DMS79 (cell line): ENCODE data around the gene ATP2B1.

Source experiments
- DNase-seq: peaks from one replicate; lab custom pipeline; 2025; lab: John Stamatoyannopoulos, UW

ATP2B1 gene

DNA sequence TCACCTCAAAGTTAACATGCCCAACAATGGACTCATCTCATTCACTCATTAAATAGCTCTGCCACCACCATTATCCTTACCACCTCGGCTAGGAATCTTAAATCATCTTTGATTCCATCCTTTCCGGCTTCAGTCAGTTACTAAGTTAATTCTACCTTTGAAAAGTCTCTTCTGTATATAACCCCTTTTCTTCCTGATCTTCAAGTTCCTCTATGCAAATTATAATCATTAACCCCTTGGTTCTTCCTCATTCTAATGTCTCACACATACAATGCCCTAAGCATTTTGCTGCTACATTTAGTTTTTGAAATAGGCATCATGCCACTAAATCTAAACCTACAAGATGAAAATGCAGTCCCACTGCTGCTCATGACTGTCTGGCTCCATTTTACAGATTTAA is 51.6 kb downstream of the ATP2B1 start:
- no peak for DNase-seq

DNA sequence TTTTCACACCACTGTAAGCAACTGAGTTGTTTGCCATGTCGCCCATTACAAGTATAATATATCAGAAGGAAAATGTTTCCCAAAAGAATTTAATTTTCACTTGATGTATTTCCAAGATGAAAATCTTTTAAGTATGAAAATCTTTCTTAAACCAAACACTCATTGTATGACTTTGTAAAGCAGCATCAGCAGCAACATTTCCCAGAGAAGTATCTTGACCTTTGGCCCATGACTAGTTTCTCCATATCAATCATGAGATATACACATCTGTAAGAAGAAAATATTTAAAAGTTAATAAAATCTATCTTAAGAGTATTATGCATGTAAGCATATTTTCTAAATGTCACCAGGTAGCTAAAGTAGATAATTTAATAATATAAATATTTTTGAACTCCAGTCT is 52.8 kb downstream of the ATP2B1 start:
- DNase-seq, result no peak

DNA sequence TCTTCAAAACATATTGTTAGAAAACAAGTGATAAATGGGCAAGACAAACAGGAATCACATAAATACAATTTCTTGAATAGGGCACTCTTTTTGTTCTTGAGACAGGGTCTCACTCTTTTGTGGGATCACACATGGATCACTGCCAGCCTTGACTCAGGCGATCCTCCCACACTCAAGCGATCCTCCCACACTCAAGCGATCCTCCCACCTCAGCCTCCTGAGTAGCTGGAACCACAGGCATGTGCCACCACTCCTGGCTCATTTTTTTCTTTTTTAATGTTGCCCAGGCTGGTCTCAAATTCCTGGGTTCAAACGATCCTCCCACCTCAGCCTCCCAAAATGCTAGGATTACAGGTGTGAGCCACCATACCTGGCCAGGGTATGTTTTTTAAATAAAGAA is 57.4 kb downstream of the ATP2B1 start:
- no peak for DNase-seq

DNA sequence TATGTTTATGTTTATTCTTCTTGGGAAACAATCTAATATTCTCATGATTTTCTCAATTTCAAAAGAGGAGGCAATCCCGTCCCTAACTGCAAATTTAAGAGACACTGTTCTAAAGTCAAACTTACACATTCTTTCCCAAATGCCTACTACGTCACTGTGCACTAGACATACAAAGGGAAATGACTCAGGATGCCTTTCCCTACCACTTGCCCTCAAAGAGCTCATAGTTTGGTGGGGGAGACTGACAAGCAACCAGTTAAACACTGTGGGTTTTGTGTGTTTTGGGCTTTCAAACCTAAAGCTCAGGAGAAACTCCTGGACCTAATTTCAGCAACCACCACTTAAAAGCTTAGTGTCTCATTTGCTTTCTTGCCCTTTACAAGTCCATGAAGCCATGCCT is 58.4 kb downstream of the ATP2B1 start:
- no peak for DNase-seq

DNA sequence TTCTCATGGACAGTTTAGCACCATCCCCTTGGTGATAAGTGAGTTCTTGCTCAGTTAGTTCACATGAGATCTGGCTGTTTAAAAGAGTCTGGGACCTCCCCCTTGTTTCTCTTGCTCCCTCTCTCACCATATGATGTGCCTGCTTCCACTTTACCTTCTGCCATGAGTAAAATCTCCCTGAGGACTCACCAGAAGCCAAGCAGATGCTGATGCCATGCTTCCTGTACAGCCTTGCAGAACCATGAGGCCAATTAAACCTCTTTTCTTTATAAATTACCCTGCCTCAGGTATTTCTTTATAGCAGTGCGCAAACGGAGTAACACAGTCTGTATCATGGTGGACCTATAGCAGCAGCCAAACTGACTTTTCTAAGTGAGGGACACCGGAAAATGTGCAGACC is 58.8 kb downstream of the ATP2B1 start:
- DNase-seq, result no peak

DNA sequence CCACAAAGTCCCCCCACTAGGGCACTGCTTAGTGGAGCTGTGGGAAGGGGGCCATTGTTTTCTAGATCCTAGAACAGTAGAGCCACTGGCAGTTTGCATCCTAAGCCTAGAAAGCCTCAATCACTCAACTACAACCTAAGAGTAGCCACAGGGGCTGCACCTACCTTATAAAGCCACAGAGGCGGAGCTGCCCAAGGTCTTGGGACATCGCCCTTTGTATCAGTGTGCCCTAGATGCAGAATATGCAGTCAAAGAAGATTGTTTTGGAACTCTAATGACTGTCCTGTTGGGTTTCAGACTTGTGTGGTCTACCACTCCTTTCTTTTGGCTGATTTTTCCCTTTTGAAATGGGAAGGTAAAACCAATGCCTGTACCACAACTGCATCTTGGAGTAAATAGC is 59.5 kb downstream of the ATP2B1 start:
- no peak for DNase-seq

DNA sequence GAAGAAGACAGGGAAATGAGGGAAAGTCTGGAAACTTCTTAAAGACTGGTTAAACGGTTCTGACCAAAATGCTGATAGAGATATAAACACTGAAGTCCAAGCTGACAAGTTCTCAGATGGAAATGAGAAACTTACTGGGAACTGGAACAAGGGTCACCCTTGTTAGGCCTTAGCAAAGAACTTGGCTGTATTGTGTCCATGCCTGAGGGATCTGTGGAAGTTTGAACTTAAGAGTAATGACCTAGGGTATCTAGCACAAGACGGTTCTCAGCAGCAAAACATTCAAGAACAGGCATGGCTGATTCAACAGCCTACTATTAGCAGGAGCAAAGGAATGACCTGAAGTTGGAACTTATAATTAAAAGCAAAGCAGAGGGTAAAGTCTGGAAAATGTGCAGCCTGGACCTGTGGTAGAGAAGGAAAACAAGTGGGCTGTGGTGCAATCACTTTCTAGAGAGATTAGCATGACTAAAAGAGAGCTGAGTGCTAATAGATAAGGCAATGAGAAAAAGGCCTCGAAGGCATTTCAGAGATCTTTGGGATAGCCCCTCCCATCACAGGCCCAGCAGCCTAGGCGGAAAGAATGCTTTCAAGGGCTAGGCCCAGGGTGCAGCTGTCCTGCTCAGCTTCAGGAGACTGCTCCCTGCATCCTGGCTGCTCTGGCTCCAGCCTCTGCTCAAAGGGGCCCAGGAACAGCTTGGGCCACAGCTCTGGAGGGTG is 60.3 kb downstream of the ATP2B1 start:
- no peak for DNase-seq

DNA sequence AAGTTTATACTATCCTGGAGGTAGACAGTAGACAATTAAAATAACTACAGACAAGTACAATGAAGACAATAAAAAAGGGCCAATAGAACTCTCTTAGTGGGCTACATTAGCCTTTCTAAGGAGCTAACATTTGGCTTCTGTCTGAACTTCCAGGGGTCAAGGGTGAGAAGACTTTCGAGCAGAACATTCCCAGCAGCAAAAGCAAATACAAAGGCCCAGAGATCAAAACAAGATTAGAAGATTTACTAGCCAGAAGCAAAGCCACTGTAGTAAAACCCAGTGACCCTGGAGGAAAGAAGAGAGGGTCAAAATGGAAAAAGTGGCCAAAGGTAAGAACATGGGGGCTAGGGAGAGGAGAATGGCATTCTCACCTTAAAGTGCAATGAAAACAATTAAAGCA is 63.2 kb downstream of the ATP2B1 start:
- DNase-seq, result no peak

DNA sequence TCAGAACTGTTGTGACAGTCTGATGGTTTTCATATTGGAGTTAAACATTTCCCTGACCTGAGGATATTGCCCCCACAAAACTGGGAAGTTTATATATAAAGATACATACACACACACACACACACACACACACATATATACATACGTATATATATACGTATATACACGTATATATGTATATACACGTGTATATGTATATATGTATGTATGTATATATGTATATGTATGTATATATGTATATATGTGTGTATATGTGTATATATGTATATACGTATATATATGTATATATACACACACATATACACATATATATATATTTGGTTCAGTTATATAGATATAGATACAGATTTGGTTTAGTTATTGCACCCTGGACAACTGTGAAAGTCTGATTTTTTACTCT is 65.7 kb downstream of the ATP2B1 start:
- no peak for DNase-seq

DNA sequence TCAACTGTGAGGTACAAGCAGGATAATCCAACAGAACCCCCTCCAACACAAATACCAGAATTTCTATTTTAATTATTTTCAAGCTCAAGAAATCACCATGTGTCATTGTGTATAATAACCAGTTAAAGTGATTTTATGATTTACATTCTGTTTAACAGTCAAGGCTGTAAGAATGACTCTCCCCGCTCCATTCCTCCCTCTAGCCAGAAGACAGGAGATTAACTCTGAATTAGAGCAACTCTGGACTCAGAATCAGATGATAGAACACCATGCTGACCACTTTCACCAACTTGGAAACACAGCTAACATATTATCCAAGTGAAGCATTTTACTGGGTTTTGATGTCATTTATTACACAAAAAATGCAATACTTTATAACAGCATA is 71.9 kb downstream of the ATP2B1 start:
- no peak for DNase-seq

DNA sequence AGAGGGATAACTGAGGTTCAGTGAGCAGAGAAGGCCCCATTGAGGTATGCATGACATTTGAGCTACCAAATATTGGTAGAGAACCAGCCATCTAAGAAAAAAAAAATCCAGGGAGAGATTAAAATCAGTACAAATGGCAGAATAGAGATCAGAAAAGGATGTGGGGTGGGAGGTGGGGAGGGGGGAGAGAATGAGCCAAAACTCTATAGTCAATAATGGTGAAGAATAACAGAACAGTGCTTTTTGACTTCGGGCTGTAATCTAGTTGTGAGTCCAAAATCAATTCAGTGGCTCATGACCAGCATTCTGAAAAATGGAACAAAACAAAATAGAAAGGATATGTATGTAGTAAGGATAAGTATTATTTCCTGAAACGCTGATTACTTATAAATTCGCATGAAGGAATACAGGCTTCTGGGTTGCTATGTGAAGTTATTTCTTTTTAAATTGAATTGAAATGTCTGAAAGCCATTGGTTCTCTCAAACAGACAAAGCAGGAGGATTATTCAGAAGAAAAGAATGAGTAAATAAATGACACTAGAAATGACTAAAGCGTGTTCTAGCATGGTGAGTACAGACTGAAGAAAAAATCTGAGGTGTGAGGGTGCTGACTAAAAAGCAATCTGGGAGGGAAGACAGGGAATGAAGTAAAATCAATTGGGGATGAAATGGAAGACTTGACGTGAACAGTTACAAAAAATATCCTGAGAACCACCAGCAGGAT is 72.4 kb downstream of the ATP2B1 start:
- DNase-seq, result no peak

DNA sequence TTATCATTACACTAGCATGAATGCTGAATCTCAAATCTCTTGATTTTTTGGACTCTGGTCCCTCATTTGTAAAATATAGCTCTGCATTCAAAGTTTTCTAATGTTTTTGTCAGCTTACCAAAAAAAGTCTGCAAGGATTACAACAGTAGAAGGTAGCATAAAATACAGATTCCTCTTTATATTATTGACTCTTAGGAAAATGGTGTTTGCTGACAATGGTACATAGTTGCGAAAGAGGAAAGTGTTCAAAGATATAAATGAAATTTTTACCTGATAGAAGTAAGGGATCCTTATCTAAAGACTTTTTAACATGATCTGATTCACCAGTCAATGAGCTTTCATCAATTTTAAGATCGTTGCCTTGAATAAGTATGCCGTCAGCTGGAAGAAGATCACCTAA is 74.1 kb downstream of the ATP2B1 start:
- DNase-seq, result no peak

DNA sequence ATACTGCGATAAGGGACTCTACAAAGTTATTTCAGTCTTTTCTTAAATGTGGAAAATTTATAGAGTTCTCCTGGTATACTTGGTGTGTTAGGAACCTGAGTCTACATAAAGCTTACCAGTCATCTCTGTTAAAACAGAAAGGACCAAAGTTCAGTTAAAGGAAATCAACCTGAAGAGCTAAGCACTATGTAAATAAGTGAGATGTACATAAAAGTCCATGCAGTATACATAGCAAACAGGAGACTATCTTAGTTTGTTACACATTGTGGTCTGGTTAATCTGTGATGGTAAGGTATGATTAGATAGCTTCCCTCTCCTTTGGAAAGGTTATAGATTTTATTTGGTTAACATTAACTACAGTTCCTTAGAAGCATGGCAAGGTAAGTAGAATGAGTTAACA is 75.9 kb downstream of the ATP2B1 start:
- no peak for DNase-seq

DNA sequence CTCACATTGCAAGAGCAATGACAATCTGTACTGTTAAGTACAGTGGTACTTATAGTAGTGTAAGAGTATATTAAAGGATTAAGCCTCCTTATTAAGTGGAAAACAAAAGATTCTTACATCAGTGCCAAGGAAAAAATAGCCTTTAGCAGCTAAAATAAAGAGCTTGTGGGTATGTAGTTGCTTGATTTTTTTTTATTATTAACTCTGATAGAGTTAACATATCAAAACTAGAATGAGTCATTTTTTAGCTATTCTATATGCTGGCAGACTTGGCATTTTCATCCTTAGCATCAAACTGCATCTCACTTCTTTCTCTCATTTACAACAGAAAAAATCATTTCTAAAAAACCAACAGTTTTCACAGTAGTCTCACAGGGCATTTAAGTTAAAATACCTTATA is 86.5 kb downstream of the ATP2B1 start:
- no peak for DNase-seq

DNA sequence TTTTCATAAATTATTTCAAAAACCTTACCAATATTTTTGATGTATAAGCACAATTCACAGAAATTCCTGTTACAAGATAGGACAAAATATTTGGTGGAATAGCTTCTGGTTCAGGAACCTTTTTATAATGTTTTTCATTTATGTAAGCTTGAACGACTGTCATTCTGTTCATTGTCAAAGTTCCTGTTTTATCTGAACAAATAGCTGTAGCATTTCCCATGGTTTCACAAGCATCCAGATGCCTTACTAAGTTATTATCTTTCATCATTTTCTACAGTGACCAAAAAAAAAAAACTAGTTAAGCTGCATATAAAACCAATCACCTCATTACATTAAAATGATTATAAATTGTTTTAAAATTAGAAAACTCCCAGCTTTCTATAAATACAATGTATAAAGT is 87.1 kb downstream of the ATP2B1 start:
- no peak for DNase-seq

DNA sequence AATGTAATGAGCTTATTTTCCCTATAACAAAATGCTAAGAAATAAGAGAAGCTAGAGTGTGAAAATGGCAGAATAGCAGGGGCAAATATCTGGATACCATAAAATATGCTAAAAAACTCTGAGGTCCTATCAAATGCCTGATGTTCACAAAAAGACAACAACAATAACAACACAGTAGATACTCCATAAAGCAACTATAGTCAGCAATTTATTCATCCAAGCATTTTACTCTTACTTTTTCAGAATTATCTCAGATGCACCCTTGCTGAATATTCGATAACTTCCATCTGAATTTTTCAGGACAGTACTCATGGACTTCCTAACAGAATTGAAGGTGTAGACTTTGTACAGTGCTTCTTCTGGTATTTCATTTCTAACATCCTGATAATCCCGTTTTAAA is 88.9 kb downstream of the ATP2B1 start:
- no peak for DNase-seq

DNA sequence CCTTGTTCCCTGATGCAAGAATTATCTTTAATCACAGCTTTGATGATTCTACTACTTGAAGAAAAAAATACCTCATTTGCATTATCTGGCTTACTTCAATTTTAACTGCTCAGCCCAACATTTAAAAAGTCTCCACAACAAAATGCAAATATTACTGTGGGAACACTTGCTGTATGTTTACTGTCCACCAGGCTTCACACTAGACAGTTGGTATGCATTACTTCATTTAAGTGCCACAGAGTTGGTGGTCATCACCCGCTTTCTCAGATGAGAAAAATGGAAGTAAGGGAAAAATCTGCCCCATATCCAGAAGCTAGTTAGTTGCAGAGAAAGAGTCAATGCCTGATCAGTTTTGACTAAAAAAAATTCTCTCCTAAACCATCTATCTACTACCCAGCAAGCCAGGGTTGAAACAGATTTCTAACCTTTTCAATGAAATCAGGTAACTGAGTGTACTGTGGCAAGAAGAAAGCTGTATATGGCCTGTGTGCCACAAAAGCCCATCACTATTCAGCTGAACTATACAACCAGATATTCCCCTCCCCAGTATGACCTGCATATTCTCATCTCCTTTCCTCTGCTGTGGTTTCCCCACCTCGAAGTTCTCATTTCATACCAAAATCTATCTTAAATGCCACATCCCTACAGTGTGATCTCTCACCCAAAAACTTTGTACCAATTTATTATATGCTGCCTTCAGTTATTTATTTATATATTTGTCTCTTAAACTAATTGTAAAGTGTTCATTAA is 90.3 kb downstream of the ATP2B1 start:
- no peak for DNase-seq

DNA sequence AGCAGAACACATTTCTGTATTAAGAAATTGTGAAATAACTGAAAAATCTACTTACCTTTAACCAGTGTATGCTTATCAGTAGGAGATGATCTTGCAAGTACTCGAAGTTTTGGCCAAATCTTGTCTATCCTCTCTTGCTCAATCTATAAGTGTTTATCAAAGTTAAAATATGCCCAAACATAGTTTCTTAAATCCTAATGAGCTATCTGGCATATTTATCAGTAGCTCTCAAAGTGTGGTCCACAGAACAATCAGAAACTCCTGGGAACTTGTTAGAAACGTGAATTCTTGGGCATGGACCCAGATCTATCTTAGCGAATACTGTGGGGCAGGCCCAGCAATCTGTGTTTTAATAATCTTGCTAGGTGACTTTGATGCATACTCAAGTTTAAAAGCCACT is 98.3 kb downstream of the ATP2B1 start:
- no peak for DNase-seq

DNA sequence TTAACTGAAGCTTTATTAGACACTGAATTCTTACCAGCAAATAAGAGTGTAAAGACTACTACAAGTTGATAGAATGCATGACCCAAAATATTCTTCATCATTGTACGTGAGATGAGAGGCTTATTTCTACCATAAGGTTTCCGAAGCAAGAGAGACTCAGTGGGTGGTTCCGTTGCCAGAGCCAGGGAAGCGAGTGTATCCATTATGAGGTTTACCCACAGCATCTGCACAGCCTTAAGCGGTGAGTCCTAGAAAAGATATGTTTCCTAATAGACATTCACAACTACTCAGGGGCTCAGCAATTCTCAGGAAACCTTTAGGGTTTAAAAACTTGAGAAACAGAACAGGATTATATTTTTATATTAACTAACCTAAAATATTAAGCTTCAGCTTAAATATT is 105.0 kb downstream of the ATP2B1 start:
- no peak for DNase-seq

DNA sequence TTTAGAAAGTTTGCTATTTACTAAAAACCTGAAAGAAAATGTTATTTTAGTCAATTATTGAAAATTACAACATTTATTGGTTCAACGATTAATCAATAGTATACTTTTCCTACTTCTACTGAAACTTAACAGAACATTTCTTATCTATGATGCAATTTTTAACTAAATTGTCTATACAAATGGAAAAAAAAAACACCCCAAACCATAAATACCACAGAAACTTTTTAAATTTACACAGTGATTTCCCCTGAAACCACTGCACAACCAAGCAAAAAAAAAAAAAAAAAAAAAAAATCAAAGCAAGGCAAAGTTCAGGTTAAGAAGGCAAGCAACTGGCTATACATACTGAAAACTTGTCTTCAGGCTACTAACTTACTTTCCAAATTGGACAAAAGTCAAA is 110.9 kb downstream of the ATP2B1 start:
- no peak for DNase-seq

DNA sequence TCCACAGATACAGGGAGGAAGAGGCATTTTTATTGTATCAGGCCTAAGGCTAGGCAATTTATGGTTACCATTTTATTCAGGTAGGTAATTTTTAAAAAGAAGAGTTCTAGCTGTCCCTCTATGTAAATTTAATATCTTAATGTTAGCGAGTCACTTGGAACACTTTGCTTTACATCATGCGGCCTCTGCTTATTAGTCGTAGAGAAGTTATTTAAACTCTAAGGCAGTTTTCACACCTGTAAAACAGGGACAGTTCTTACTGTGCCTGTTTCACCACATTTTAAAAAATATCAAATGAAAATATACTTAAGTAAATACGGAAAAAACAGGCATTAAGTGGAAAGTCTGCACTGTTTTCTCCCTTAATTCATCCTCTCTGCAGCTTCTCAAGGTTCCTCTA is 111.4 kb downstream of the ATP2B1 start:
- DNase-seq, result no peak

DNA sequence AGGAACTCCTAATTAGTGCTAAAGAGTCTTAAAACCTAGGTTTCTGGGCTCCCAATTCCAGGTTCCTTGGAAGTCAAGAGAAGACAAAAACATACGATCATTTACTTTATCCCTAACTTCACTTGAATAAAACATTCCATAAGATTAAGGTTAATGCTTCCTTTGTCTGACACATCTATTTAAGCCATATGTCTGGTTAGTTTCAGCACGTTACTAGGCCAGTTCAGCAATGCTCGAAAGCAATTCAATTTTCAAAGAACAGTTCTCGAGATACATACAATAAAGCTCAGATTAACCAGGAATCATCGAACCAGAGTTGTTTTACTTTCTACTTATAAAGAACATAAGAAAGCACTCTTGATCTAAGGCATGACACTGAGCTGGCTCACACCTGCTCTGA is 114.8 kb downstream of the ATP2B1 start:
- no peak for DNase-seq

DNA sequence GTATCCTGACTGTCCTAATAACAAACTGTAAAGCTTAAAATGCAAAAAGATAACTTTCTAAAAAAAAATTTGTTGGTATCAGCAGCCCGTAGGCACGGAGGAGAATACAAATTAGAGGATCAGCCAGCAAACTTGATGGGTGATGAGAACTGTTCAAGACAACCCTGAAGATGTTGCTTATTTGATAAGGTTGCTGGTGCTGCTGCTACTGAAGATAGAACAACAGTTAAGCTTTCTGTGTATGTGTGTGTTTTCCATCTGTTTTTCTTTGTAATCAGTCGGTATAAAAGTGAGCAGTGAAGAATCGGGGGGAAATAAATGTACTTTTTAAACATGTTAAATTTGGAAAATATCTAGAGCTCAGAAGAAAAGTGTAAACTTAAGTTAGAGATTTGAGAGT is 115.4 kb downstream of the ATP2B1 start:
- DNase-seq, result no peak
